H1 (cell line): Measurements from ENCODE around the gene CACNG7. TPM values are rescaled to one million over a fixed set of nuclear protein-coding genes. Genes with fewer than 3 reads are reported as not detected.

Experiments used
- RNF2 ChIP-seq: fragments of 200-900, 300-1000 bp; sonication (generic); IDR thresholded peaks from 2 replicates; pipeline ENCODE4 v1.7.1; 2016; ENCODE audit warnings: borderline replicate concordance, low read depth, mild to moderate bottlenecking, antibody characterized with exemption, low read length; ENCODE audit not compliant: poor library complexity, severe bottlenecking; ENCODE audit errors: missing control alignments
- polyA plus RNA-seq, 7 experiments: library from polyadenylated mRNA; depleted of rRNA in 3 of 7; stranded (reverse) in 5 of 7; unstranded in 2 of 7; fragments of >200 nt in 5 of 7; fragments of 200-250 nt in 2 of 7; gene quantifications; 1 replicate in 5 of 7; 2 replicates in 1 of 7; 4 replicates in 1 of 7; pipeline versions ENCODE4 v1.2.1 to v1.2.3, GENCODE V29; 2011 to 2013; ENCODE audit warnings: missing spikeins in 2 of 7, mixed read lengths in 2 of 7
- total RNA-seq: library from RNA; stranded (reverse); fragmentation: NEBNext Ultra II Directional; extraction: Animal tissue kit (Norgen Biotek cat#: 25700); gene quantifications from 2 replicates; pipeline ENCODE4 v1.2.1, GENCODE V29; 2021

CACNG7 gene
- total and polyA plus RNA-seq, 2 of the 8 experiments (the other 6 are each of a cell fraction or from before 2014, with no cell fraction given): 28.9 to 69.8 TPM

- no peak for TF ChIP-seq RNF2
These were observed 1.9 kb upstream of the CACNG7 start (continued) for GRCh38 chr19:53907193-53907581.
